ENCODE measurements around the gene FN1. TPM values are rescaled to one million over a fixed set of nuclear protein-coding genes. Genes with fewer than 3 reads are reported as not detected.

FN1 gene
- polyA plus RNA-seq, 1 of the 3 experiments (the other 2 are of a cell fraction), result 1,671 TPM

DNA sequence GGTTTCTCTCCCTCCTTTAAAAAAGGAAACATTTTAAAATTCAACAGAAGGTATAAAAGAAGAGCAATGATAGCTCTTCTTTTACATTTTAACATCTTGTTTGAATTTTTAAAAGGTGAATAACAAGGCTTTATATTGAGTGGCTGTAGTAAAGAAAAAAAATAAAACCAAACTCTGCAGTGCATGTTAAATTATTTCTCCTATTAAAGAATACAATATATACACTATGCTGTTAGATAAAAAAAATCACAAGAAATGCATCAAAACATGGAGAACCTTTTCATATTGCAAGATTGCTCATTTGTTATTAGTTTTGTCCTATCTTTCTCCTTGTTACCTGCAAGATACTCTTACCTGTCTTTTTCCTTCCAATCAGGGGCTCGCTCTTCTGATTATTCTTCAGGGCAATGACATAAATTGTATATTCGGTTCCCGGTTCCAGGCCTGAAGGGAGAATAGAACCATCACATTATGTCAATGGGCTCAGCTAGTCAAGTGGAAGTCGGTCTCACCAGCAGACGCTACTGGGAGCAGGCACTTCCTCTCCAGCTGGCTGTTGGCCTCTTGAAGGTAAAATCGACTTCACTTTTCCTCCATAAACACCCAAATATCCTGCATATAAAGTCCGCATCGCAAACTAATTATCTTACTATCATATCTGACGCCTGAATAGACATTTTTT is 62.8 kb downstream of the FN1 start:
- peaks cover 100% of the 10 kb centered on the region for H3F3A ChIP-seq (replicated peaks; ENCODE audit: insufficient read depth)
- DNase-seq, result no peak
- no peaks in the 10 kb centered on the region for H3K9me3 ChIP-seq
- H3K9ac ChIP-seq, result no peak overlapping the region
- TF ChIP-seq MEF2A (IDR thresholded peaks at IDR 0.05; ENCODE audit: borderline replicate concordance, low read depth) (no peak), GATA2 (CRISPR knock-in tag; IDR thresholded peaks at IDR 0.05) (no peak), FOXJ3 (CRISPR knock-in tag; IDR thresholded peaks at IDR 0.05) (no peak), RXRA (IDR thresholded peaks at IDR 0.05; ENCODE audit: borderline replicate concordance, low read depth) (no peak), EP300 (IDR thresholded peaks at IDR 0.05; ENCODE audit: borderline replicate concordance in 1 of 2, low read depth in 1 of 2, low read length in 1 of 2) (no peak), TCF12 (IDR thresholded peaks at IDR 0.05) (no peak), MAX (IDR thresholded peaks at IDR 0.05; ENCODE audit: low read depth) (no peak), GABPA (IDR thresholded peaks at IDR 0.05; ENCODE audit: low read depth) (no peak), FOXM1 (IDR thresholded peaks at IDR 0.05; ENCODE audit: low read depth) (no peak), ZBTB33 (IDR thresholded peaks at IDR 0.05; ENCODE audit: borderline replicate concordance, low read depth) (no peak), IRF3 (IDR thresholded peaks at IDR 0.05; ENCODE audit: low read depth, low read length) (no peak), EZH2phosphoT487 (IDR thresholded peaks at IDR 0.05; ENCODE audit: borderline replicate concordance, low read depth) (no peak), ELF1 (IDR thresholded peaks at IDR 0.05) (no peak), SIN3A (IDR thresholded peaks at IDR 0.05; ENCODE audit: borderline replicate concordance, low read depth, low read length) (no peak), SMC3 (IDR thresholded peaks at IDR 0.05; ENCODE audit: low read depth, low read length) (no peak), POLR2AphosphoS5 (IDR thresholded peaks at IDR 0.05; ENCODE audit: low read depth, low read length) (no peak), NFIC (IDR thresholded peaks at IDR 0.05; ENCODE audit: borderline replicate concordance) (no peak)
- TF ChIP-seq, protein P1, sequence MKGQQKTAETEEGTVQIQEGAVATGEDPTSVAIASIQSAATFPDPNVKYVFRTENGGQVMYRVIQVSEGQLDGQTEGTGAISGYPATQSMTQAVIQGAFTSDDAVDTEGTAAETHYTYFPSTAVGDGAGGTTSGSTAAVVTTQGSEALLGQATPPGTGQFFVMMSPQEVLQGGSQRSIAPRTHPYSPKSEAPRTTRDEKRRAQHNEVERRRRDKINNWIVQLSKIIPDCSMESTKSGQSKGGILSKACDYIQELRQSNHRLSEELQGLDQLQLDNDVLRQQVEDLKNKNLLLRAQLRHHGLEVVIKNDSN (IDR thresholded peaks at IDR 0.05; ENCODE audit: borderline replicate concordance, low read depth), result no peak
- TF ChIP-seq, protein P2, sequence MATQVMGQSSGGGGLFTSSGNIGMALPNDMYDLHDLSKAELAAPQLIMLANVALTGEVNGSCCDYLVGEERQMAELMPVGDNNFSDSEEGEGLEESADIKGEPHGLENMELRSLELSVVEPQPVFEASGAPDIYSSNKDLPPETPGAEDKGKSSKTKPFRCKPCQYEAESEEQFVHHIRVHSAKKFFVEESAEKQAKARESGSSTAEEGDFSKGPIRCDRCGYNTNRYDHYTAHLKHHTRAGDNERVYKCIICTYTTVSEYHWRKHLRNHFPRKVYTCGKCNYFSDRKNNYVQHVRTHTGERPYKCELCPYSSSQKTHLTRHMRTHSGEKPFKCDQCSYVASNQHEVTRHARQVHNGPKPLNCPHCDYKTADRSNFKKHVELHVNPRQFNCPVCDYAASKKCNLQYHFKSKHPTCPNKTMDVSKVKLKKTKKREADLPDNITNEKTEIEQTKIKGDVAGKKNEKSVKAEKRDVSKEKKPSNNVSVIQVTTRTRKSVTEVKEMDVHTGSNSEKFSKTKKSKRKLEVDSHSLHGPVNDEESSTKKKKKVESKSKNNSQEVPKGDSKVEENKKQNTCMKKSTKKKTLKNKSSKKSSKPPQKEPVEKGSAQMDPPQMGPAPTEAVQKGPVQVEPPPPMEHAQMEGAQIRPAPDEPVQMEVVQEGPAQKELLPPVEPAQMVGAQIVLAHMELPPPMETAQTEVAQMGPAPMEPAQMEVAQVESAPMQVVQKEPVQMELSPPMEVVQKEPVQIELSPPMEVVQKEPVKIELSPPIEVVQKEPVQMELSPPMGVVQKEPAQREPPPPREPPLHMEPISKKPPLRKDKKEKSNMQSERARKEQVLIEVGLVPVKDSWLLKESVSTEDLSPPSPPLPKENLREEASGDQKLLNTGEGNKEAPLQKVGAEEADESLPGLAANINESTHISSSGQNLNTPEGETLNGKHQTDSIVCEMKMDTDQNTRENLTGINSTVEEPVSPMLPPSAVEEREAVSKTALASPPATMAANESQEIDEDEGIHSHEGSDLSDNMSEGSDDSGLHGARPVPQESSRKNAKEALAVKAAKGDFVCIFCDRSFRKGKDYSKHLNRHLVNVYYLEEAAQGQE (IDR thresholded peaks at IDR 0.05; ENCODE audit: low read depth, low read length), result no peak
- H3K4me2 ChIP-seq, result no peak overlapping the region
- H4K20me1 ChIP-seq (ENCODE audit: insufficient read depth), result peaks cover 68% of the 10 kb centered on the region
- peaks cover 68 to 95% of the 10 kb centered on the region in 2 experiments for H3K36me3 ChIP-seq (replicated peaks in 1 of 2; ENCODE audit: control insufficient read depth in 1 of 2, insufficient read depth in 2 of 2, low read length in 1 of 2)
- peaks cover 54% of the 10 kb centered on the region for H3K79me2 ChIP-seq (ENCODE audit: insufficient read depth)
- CTCF ChIA-PET, result interaction anchor here (1.0 kb wide), 1 partner anchor 16 kb away, joined by 3 read pairs; no protein-coding TSS in a partner anchor
- 95% methylated on average over 9 of the region's 9 CpGs for whole genome bisulfite sequencing (ENCODE audit: low lambda C conversion rate)
- POLR2A ChIA-PET, result no interaction called here
- H3K9me2 ChIP-seq, result no peaks in the 10 kb centered on the region
- no peak overlapping the region for H2AFZ ChIP-seq (ENCODE audit: low read depth)
- H3K4me3 ChIP-seq (ENCODE audit: low read depth in 2 of 2, low read length in 1 of 2), result no peak overlapping the region
- H3K27ac ChIP-seq (ENCODE audit: low read depth in 2 of 2, low read length in 1 of 2), result peak overlapping the region in 1 of 2 experiments; percentile 57; a peak in 1 of 4 replicates
- no peaks in the 10 kb centered on the region for H3K27me3 ChIP-seq (ENCODE audit: insufficient read depth)
- no peaks in the 10 kb centered on the region for H3K4me1 ChIP-seq (ENCODE audit: control insufficient read depth in 1 of 2, insufficient read depth in 2 of 2, low read depth in 1 of 2, low read length in 1 of 2)

Measured in SK-N-SH (cell line).